Ascending aorta (tissue), 2 donors: ENCODE results near the gene AP2A1. TPM values are rescaled to one million over a fixed set of nuclear protein-coding genes. Genes with fewer than 3 reads are reported as not detected.

Experiments used
- DNase-seq, 2 donors: peaks; one replicate each; pipeline ENCODE4 v3.0.0-alpha.2; 2019; ENCODE audit warnings: low spot score in 2 of 2
- H3K27ac ChIP-seq, 2 donors: fragments of 200-600 bp; sonication (generic); one replicate each; pipeline ENCODE4 v1.5.1; 2016 to 2017; ENCODE audit warnings: mild to moderate bottlenecking in 1 of 2
- H3K27me3 ChIP-seq: fragments of 200-600 bp; sonication (generic); one replicate; pipeline ENCODE4 v1.5.1; 2017
- H3K36me3 ChIP-seq, 2 donors: fragments of 200-600 bp; sonication (generic); one replicate each; pipeline ENCODE4 v1.5.1; 2016
- H3K4me1 ChIP-seq, 2 donors: fragments of 200-600 bp; sonication (generic); one replicate each; pipeline ENCODE4 v1.5.1; 2016 to 2017; ENCODE audit warnings: mild to moderate bottlenecking in 1 of 2
- H3K4me3 ChIP-seq, 2 donors: fragments of 200-600 bp; sonication (generic); one replicate each; pipeline ENCODE4 v1.5.1; 2016 to 2017; ENCODE audit warnings: mild to moderate bottlenecking in 1 of 2
- H3K9me3 ChIP-seq, 2 donors: fragments of 200-600 bp; sonication (generic); one replicate each; pipeline ENCODE4 v1.5.1; 2016
- intact Hi-C: fragments of 100-400 bp; cut with DNase I; formaldehyde crosslinking; loops from one replicate; pipeline ENCODE4 v1.15.1; 2023
- total RNA-seq: library from RNA; depleted of rRNA; stranded (reverse); fragments of >200 nt; gene quantifications from one replicate; pipeline ENCODE4 v1.1.0, GENCODE V29; 2016
- TF ChIP-seq, protein P1 (sequence below), 3 experiments: fragments of 200-600 bp in 2 of 3; fragments of 450-650 bp in 1 of 3; sonication (generic) in 2 of 3; IDR thresholded peaks; one replicate each; pipeline ENCODE4 v1.5.1; 2016 to 2019; ENCODE audit warnings: antibody characterized with exemption in 3 of 3, mild to moderate bottlenecking in 1 of 3, moderate library complexity in 1 of 3

AP2A1 gene
- total RNA-seq, 1 donor from 2014 or later = 249 TPM

DNA sequence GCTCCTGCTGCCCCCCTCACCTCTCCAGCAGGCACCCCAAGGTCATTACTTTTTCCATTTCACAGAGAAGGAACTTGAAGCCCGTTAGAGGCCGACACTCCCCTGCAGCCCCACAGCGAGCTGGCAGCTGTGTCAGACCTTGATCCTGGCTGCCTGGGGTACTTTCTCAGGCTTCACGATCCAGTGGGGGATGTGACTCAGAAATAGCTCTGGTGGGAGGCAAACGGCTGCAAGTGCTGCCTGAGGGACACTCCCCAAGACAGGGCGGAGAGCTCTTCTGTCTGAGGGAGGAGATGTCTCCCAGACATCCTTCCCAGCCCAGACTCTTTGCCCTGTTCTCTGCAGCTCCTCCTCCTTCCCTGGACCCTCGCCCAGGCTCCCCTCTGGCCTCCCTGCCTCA, 8.5 kb upstream of the AP2A1 start:
- Histone ChIP-seq H3K36me3 (no peaks in the 10 kb centered on the region), H3K9me3 (peaks cover 0 to 14% of the 10 kb centered on the region in 2 donors), H3K27me3 (no peaks in the 10 kb centered on the region), H3K4me3 (no peak overlapping the region), H3K27ac (no peak overlapping the region), H3K4me1 (no peaks in the 10 kb centered on the region)
- intact Hi-C loops = no loop called here
- DNase-seq = no peak
- TF ChIP-seq, protein P1, sequence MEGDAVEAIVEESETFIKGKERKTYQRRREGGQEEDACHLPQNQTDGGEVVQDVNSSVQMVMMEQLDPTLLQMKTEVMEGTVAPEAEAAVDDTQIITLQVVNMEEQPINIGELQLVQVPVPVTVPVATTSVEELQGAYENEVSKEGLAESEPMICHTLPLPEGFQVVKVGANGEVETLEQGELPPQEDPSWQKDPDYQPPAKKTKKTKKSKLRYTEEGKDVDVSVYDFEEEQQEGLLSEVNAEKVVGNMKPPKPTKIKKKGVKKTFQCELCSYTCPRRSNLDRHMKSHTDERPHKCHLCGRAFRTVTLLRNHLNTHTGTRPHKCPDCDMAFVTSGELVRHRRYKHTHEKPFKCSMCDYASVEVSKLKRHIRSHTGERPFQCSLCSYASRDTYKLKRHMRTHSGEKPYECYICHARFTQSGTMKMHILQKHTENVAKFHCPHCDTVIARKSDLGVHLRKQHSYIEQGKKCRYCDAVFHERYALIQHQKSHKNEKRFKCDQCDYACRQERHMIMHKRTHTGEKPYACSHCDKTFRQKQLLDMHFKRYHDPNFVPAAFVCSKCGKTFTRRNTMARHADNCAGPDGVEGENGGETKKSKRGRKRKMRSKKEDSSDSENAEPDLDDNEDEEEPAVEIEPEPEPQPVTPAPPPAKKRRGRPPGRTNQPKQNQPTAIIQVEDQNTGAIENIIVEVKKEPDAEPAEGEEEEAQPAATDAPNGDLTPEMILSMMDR (IDR thresholded peaks at IDR 0.05) = no peak

DNA sequence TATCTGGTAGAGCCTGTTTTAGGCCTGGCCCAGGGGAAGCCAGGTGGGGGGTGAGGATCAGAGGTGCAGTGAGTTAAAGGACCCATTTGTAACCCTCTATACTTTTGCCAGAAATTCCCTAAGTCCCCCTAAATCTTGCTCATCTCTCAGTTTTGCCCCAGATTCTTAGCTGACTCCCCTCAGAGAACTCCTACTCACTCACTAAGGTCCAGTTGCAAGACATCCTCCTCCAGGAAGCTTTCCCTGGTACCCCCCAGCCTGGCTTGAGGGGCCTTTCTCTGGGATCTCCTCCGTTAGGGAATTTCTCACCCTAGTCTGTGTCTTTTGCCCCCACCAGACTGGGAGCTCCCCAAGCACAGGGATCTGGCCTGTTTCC, 5.6 kb upstream of the AP2A1 start:
- Histone ChIP-seq H3K9me3 (peaks cover 0 to 3% of the 10 kb centered on the region in 2 donors), H3K36me3 (no peaks in the 10 kb centered on the region), H3K4me3 (no peak overlapping the region), H3K27me3 (no peaks in the 10 kb centered on the region), H3K27ac (peak overlapping the region; percentile 3 to 33), H3K4me1 (peaks cover 0 to 3% of the 10 kb centered on the region in 2 donors)
- intact Hi-C loops = no loop called here
- TF ChIP-seq, protein P1 (IDR thresholded peaks at IDR 0.05) = no peak
- DNase-seq = no peak

DNA sequence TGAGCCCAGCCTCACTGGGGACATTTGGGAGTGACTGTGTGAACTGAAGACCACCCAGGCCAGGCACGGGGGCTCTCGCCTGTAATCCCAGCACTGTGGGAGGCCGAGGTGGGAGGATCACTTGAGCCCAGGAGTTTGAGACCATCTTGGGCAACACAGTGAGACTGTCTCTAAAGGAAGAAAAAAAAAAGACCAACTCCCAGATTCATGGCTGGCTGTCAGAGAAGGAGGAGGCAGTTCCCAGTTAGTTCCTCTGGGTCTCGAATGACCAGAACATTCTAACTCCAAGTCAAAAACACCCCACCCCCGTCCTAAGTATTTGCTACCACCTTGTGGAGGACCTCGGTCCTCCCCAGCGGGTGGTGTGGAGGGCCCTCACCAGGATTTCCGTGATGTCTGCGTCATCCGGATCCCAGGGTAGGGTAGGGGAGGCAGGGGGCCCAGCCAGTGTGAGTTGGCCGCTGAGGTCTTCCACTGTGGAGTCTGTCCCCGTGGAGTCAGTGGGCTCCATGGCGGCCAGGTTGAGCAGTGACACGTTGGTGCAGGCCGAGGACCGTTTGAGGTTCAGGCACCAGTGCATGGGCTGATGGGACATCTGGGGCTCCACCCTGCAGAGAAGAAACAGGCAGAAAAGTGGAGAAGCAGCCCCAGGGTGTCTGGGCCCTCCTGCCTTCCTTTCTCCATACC, 5.0 kb upstream of the AP2A1 start:
- peak overlapping the region; percentile 3 to 33 for H3K27ac ChIP-seq
- TF ChIP-seq, protein P1 (IDR thresholded peaks at IDR 0.05) = peak in 1 of 3 experiments; percentile 7
- H3K36me3 ChIP-seq = no peaks in the 10 kb centered on the region
- intact Hi-C loops = no loop called here
- H3K27me3 ChIP-seq = no peaks in the 10 kb centered on the region
- DNase-seq = no peak
- peaks cover 0 to 3% of the 10 kb centered on the region in 2 donors for H3K4me1 ChIP-seq
- H3K9me3 ChIP-seq = no peaks in the 10 kb centered on the region
- no peak overlapping the region for H3K4me3 ChIP-seq

DNA sequence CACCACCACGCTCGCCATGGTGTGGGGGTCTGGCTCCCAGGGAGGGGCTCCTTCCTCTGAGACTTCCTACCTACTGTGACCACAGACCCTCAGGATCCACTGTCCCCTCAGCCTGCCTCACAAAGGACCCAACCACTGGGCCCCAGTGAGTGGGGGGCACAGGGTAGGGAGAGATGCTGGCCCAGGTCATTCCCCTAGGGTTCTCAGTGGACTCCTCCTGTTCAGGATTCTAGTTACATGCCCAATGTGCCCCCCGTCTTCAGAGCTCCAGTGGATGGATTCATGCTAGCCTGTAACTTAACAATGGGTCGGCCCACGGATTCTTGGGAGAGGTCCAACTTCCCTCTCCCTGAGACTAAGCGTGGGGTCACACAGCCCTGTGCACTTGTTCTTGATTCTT, 3.6 kb upstream of the AP2A1 start, which contains the start of gene TSKS:
TSS of gene TSKS (minus strand) at position 77 of the 400 bp plus-strand sequence. CDS start at position 18, 59 bp downstream.
- DNase-seq = no peak
- no peak within 1 kb of the TSS for H3K4me3 ChIP-seq
- H3K4me1 ChIP-seq = peaks cover 8 to 9% of the 10 kb centered on the region in 2 donors
- intact Hi-C loops = no loop called here
- H3K27me3 ChIP-seq = no peaks in the 10 kb centered on the region
- H3K36me3 ChIP-seq = no peaks in the 10 kb centered on the region
- TF ChIP-seq, protein P1 (IDR thresholded peaks at IDR 0.05) = no peak
- H3K27ac ChIP-seq = no peak within 1 kb of the TSS
- H3K9me3 ChIP-seq = no peaks in the 10 kb centered on the region

DNA sequence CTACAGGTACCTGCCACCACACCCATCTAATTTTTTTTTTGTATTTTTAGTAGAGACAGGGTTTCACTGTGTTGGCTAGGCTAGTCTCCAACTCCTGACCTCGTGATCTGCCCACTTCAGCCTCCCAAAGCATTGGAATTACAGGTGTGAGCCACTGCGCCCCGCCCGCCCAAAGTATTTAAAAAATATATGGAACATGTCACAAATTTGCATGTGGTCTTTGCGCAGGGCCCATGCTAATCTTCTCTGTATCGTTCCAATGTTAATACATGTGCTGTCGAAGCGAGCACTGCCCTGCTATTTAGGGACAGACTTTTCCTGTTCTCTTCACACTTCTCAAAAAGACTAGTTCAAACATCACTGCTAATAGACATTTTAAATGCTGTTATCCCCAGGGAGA, 2.5 kb upstream of the AP2A1 start:
- Histone ChIP-seq H3K9me3 (no peaks in the 10 kb centered on the region), H3K27me3 (no peaks in the 10 kb centered on the region), H3K27ac (peak overlapping the region in 1 of 2 donors; percentile 87), H3K36me3 (no peaks in the 10 kb centered on the region), H3K4me1 (peaks cover 10 to 16% of the 10 kb centered on the region in 2 donors), H3K4me3 (no peak overlapping the region)
- intact Hi-C loops = no loop called here
- no peak for DNase-seq
- TF ChIP-seq, protein P1 (IDR thresholded peaks at IDR 0.05) = no peak
